NB4 (cell line): ENCODE results near the gene FILIP1L.

Experiments
- CTCF ChIP-seq: IDR thresholded peaks from one replicate; pipeline ENCODE4 v1.5.1; 2012; ENCODE audit warnings: low read depth, low read length
- POLR2A ChIP-seq: IDR thresholded peaks from 2 replicates; pipeline ENCODE4 v1.6.1; 2011; ENCODE audit warnings: mild to moderate bottlenecking; ENCODE audit not compliant: insufficient read length; ENCODE audit errors: extremely low read depth

GRCh38 chr3:100023595-100023994 is 90.7 kb downstream of the FILIP1L start:
- no peak for TF ChIP-seq CTCF
- no peak for TF ChIP-seq POLR2A
